ENCODE results near the gene GRIN3A.

GRIN3A gene

GRCh38 chr9:101625876-101626275 is 112.6 kb downstream of the GRIN3A start:
- Histone ChIP-seq H2BK15ac (ENCODE audit: low read depth, poor library complexity, severe bottlenecking) (no peak overlapping the region), H3K9me3 (ENCODE audit: control insufficient read depth, low read length) (no peaks in the 10 kb centered on the region), H2AFZ (ENCODE audit: low read depth, low read length) (no peak overlapping the region), H3K4ac (ENCODE audit: low read depth in 1 of 2, low read length in 2 of 2) (no peak overlapping the region), H3K23ac (ENCODE audit: low read length in 2 of 2) (no peak overlapping the region), H4K91ac (ENCODE audit: low read length) (no peak overlapping the region), H3K36me3 (ENCODE audit: control insufficient read depth in 1 of 2, insufficient read depth in 2 of 2, low read depth in 1 of 2, low read length in 2 of 2) (no peaks in the 10 kb centered on the region), H3K4me1 (ENCODE audit: control insufficient read depth, insufficient read depth, low read depth, low read length) (no peaks in the 10 kb centered on the region), H2BK5ac (ENCODE audit: low read depth, low read length, poor library complexity, severe bottlenecking) (no peak overlapping the region), H3K4me2 (ENCODE audit: low read length, poor library complexity, severe bottlenecking) (no peak overlapping the region), H3K79me1 (replicated peaks; ENCODE audit: low read length, poor library complexity, severe bottlenecking) (no peaks in the 10 kb centered on the region), H3K4me3 (ENCODE audit: insufficient read depth in 1 of 2, low read depth in 1 of 2, low read length in 2 of 2) (no peak overlapping the region), H3K18ac (ENCODE audit: low read depth in 1 of 2, low read length in 2 of 2) (no peak overlapping the region), H3K14ac (ENCODE audit: low read length in 2 of 2) (no peak overlapping the region), H3K9ac (ENCODE audit: low read length) (no peak overlapping the region), H2BK12ac (ENCODE audit: low read length in 2 of 2) (no peak overlapping the region), H2BK120ac (ENCODE audit: low read depth, low read length) (no peak overlapping the region), H3K27me3 (ENCODE audit: control insufficient read depth in 1 of 2, insufficient read depth in 1 of 2, low read length in 2 of 2) (peaks cover 0 to 22% of the 10 kb centered on the region in 2 experiments), H3K27ac (ENCODE audit: low read length, poor library complexity, severe bottlenecking) (no peak overlapping the region), H2AK5ac (ENCODE audit: low read length, severe bottlenecking) (no peak overlapping the region), H4K8ac (ENCODE audit: low read length) (no peak overlapping the region)
- no peak for DNase-seq
- WGBS, result 83% methylated on average over 2 of the region's 2 CpGs

- no peak overlapping the region for H3K27ac ChIP-seq (ENCODE audit: low read length, poor library complexity, severe bottlenecking)
- no peak overlapping the region for H2BK12ac ChIP-seq (ENCODE audit: low read length in 2 of 2)
- no peak overlapping the region for H3K4ac ChIP-seq (ENCODE audit: low read depth in 1 of 2, low read length in 2 of 2)
- no peak overlapping the region for H3K4me2 ChIP-seq (ENCODE audit: low read length, poor library complexity, severe bottlenecking)
- H3K23ac ChIP-seq (ENCODE audit: low read length in 2 of 2), result no peak overlapping the region
- no peak for DNase-seq
- no peak overlapping the region for H3K14ac ChIP-seq (ENCODE audit: low read length in 2 of 2)
- H3K36me3 ChIP-seq (ENCODE audit: control insufficient read depth in 1 of 2, insufficient read depth in 2 of 2, low read depth in 1 of 2, low read length in 2 of 2), result no peaks in the 10 kb centered on the region
- H4K91ac ChIP-seq (ENCODE audit: low read length), result no peak overlapping the region
- peaks cover 0 to 27% of the 10 kb centered on the region in 2 experiments for H3K27me3 ChIP-seq (ENCODE audit: control insufficient read depth in 1 of 2, insufficient read depth in 1 of 2, low read length in 2 of 2)
- no peak overlapping the region for H2AK5ac ChIP-seq (ENCODE audit: low read length, severe bottlenecking)
- no peak overlapping the region for H3K18ac ChIP-seq (ENCODE audit: low read depth in 1 of 2, low read length in 2 of 2)
- WGBS, result no CpG with 5 or more reads among the region's 1 CpG
- no peaks in the 10 kb centered on the region for H3K4me1 ChIP-seq (ENCODE audit: control insufficient read depth, insufficient read depth, low read depth, low read length)
- no peak overlapping the region for H2BK120ac ChIP-seq (ENCODE audit: low read depth, low read length)
- no peak overlapping the region for H2BK5ac ChIP-seq (ENCODE audit: low read depth, low read length, poor library complexity, severe bottlenecking)
- no peak overlapping the region for H2BK15ac ChIP-seq (ENCODE audit: low read depth, poor library complexity, severe bottlenecking)
- no peak overlapping the region for H4K8ac ChIP-seq (ENCODE audit: low read length)
- no peaks in the 10 kb centered on the region for H3K79me1 ChIP-seq (replicated peaks; ENCODE audit: low read length, poor library complexity, severe bottlenecking)
- H2AFZ ChIP-seq (ENCODE audit: low read depth, low read length), result no peak overlapping the region
- H3K4me3 ChIP-seq (ENCODE audit: insufficient read depth in 1 of 2, low read depth in 1 of 2, low read length in 2 of 2), result no peak overlapping the region
- no peak overlapping the region for H3K9ac ChIP-seq (ENCODE audit: low read length)
- H3K9me3 ChIP-seq (ENCODE audit: control insufficient read depth, low read length), result no peaks in the 10 kb centered on the region
Measured at GRCh38 chr9:101620452-101620851, 118.0 kb downstream of the GRIN3A start.

- no peak overlapping the region for H3K4me2 ChIP-seq (ENCODE audit: low read length, poor library complexity, severe bottlenecking)
- no peak overlapping the region for H2BK15ac ChIP-seq (ENCODE audit: low read depth, poor library complexity, severe bottlenecking)
- no peak overlapping the region for H3K14ac ChIP-seq (ENCODE audit: low read length in 2 of 2)
- no peaks in the 10 kb centered on the region for H3K4me1 ChIP-seq (ENCODE audit: control insufficient read depth, insufficient read depth, low read depth, low read length)
- H2AK5ac ChIP-seq (ENCODE audit: low read length, severe bottlenecking), result no peak overlapping the region
- no peak for DNase-seq
- H2AFZ ChIP-seq (ENCODE audit: low read depth, low read length), result no peak overlapping the region
- no peak overlapping the region for H4K8ac ChIP-seq (ENCODE audit: low read length)
- no peak overlapping the region for H2BK12ac ChIP-seq (ENCODE audit: low read length in 2 of 2)
- no peak overlapping the region for H3K18ac ChIP-seq (ENCODE audit: low read depth in 1 of 2, low read length in 2 of 2)
- H3K4me3 ChIP-seq (ENCODE audit: insufficient read depth in 1 of 2, low read depth in 1 of 2, low read length in 2 of 2), result no peak overlapping the region
- H3K27me3 ChIP-seq (ENCODE audit: control insufficient read depth in 1 of 2, insufficient read depth in 1 of 2, low read length in 2 of 2), result peaks cover 0 to 25% of the 10 kb centered on the region in 2 experiments
- no peak overlapping the region for H3K4ac ChIP-seq (ENCODE audit: low read depth in 1 of 2, low read length in 2 of 2)
- H3K9me3 ChIP-seq (ENCODE audit: control insufficient read depth, low read length), result no peaks in the 10 kb centered on the region
- H3K27ac ChIP-seq (ENCODE audit: low read length, poor library complexity, severe bottlenecking), result no peak overlapping the region
- H3K9ac ChIP-seq (ENCODE audit: low read length), result no peak overlapping the region
- no peak overlapping the region for H4K91ac ChIP-seq (ENCODE audit: low read length)
- H2BK5ac ChIP-seq (ENCODE audit: low read depth, low read length, poor library complexity, severe bottlenecking), result no peak overlapping the region
- H2BK120ac ChIP-seq (ENCODE audit: low read depth, low read length), result no peak overlapping the region
- H3K36me3 ChIP-seq (ENCODE audit: control insufficient read depth in 1 of 2, insufficient read depth in 2 of 2, low read depth in 1 of 2, low read length in 2 of 2), result no peaks in the 10 kb centered on the region
- no peaks in the 10 kb centered on the region for H3K79me1 ChIP-seq (replicated peaks; ENCODE audit: low read length, poor library complexity, severe bottlenecking)
- no peak overlapping the region for H3K23ac ChIP-seq (ENCODE audit: low read length in 2 of 2)
Measured at GRCh38 chr9:101618698-101619097, 119.7 kb downstream of the GRIN3A start.

- 83% methylated on average over 2 of the region's 3 CpGs for WGBS
- Histone ChIP-seq H4K8ac (ENCODE audit: low read length) (no peak overlapping the region), H2BK120ac (ENCODE audit: low read depth, low read length) (no peak overlapping the region), H2AK5ac (ENCODE audit: low read length, severe bottlenecking) (no peak overlapping the region), H3K36me3 (ENCODE audit: control insufficient read depth in 1 of 2, insufficient read depth in 2 of 2, low read depth in 1 of 2, low read length in 2 of 2) (no peaks in the 10 kb centered on the region), H3K27me3 (ENCODE audit: control insufficient read depth in 1 of 2, insufficient read depth in 1 of 2, low read length in 2 of 2) (peaks cover 14 to 49% of the 10 kb centered on the region in 2 experiments), H3K27ac (ENCODE audit: low read length, poor library complexity, severe bottlenecking) (no peak overlapping the region), H3K4me2 (ENCODE audit: low read length, poor library complexity, severe bottlenecking) (no peak overlapping the region), H3K4me3 (ENCODE audit: insufficient read depth in 1 of 2, low read depth in 1 of 2, low read length in 2 of 2) (no peak overlapping the region), H3K4ac (ENCODE audit: low read depth in 1 of 2, low read length in 2 of 2) (no peak overlapping the region), H2AFZ (ENCODE audit: low read depth, low read length) (no peak overlapping the region), H3K23ac (ENCODE audit: low read length in 2 of 2) (no peak overlapping the region), H3K4me1 (ENCODE audit: control insufficient read depth, insufficient read depth, low read depth, low read length) (no peaks in the 10 kb centered on the region), H2BK12ac (ENCODE audit: low read length in 2 of 2) (no peak overlapping the region), H2BK5ac (ENCODE audit: low read depth, low read length, poor library complexity, severe bottlenecking) (no peak overlapping the region), H3K14ac (ENCODE audit: low read length in 2 of 2) (no peak overlapping the region), H3K18ac (ENCODE audit: low read depth in 1 of 2, low read length in 2 of 2) (no peak overlapping the region), H3K9ac (ENCODE audit: low read length) (no peak overlapping the region), H3K79me1 (replicated peaks; ENCODE audit: low read length, poor library complexity, severe bottlenecking) (no peaks in the 10 kb centered on the region), H2BK15ac (ENCODE audit: low read depth, poor library complexity, severe bottlenecking) (no peak overlapping the region), H4K91ac (ENCODE audit: low read length) (no peak overlapping the region), H3K9me3 (ENCODE audit: control insufficient read depth, low read length) (no peaks in the 10 kb centered on the region)
- DNase-seq, result no peak
Measured at GRCh38 chr9:101605547-101605946, 132.9 kb downstream of the GRIN3A start.
